HEK293 (cell line): ENCODE results near the gene SLC12A3.

Experiments
- CTCF ChIA-PET: fragments of 350-600 bp; formaldehyde crosslinking; extraction: SDS; loops from one replicate; lab custom pipeline; 2021; ENCODE audit warnings: antibody characterized with exemption; lab: Yijun Ruan, JAX
- POLR2A ChIA-PET: fragments of 300-600 bp; formaldehyde crosslinking; extraction: SDS; loops from one replicate; lab custom pipeline; 2020; ENCODE audit warnings: antibody characterized with exemption, inconsistent platforms; lab: Yijun Ruan, JAX
- H3K27ac ChIP-seq: fragments of 200-500 bp; sonication (Bioruptor generic); 2 replicates; pipeline ENCODE4 v1.5.1; 2014; ENCODE audit warnings: low read depth, low read length, control low read depth, inconsistent platforms; ENCODE audit errors: extremely low read depth
- H3K36me3 ChIP-seq, 2 experiments: fragments of 200-500 bp in 1 of 2; sonication (Bioruptor generic) in 1 of 2; 1 replicate in 1 of 2; 2 replicates in 1 of 2; pipeline ENCODE4 v1.5.1; 2014 to 2017; ENCODE audit warnings: inconsistent platforms in 2 of 2, low read length in 2 of 2; ENCODE audit not compliant: control insufficient read depth in 2 of 2, insufficient read depth in 1 of 2
- H3K4me1 ChIP-seq: fragments of 200-500 bp; sonication (Bioruptor generic); 2 replicates; pipeline ENCODE4 v1.5.1; 2014; ENCODE audit warnings: mild to moderate bottlenecking, low read length, inconsistent platforms; ENCODE audit not compliant: control insufficient read depth, insufficient read depth
- H3K4me3 ChIP-seq: 2 replicates; pipeline ENCODE4 v1.5.1; 2011; ENCODE audit warnings: low read depth, mild to moderate bottlenecking, control low read depth, low read length, moderate library complexity
- H3K9me3 ChIP-seq: fragments of 200-500 bp; sonication (Bioruptor generic); 2 replicates; pipeline ENCODE4 v1.5.1; 2014; ENCODE audit warnings: low read depth, low read length, inconsistent platforms; ENCODE audit not compliant: control insufficient read depth, insufficient read depth
- EGR2 ChIP-seq: fragments of 450-650 bp; formaldehyde crosslinking; IDR thresholded peaks from 2 replicates; pipeline ENCODE4 v1.5.1; 2016; ENCODE audit warnings: low read depth, missing biosample characterization, missing genetic modification characterization
- FEZF1 ChIP-seq: fragments of 450-650 bp; formaldehyde crosslinking; IDR thresholded peaks from 2 replicates; pipeline ENCODE4 v1.5.1; 2016; ENCODE audit warnings: missing biosample characterization, missing genetic modification characterization
- HOXC10 ChIP-seq: sonication (generic); formaldehyde crosslinking; IDR thresholded peaks from 2 replicates; pipeline ENCODE4 v1.8.1; 2023; ENCODE audit warnings: mild to moderate bottlenecking, missing genetic modification reagents
- IKZF3 ChIP-seq: fragments of 450-650 bp; IDR thresholded peaks from 2 replicates; pipeline ENCODE4 v1.5.0; 2018; ENCODE audit warnings: missing biosample characterization, mild to moderate bottlenecking, missing genetic modification characterization, moderate library complexity
- MZF1 ChIP-seq: fragments of 450-650 bp; formaldehyde crosslinking; IDR thresholded peaks from 2 replicates; pipeline ENCODE4 v1.5.1; 2017; ENCODE audit warnings: missing biosample characterization, missing genetic modification characterization, borderline replicate concordance
- SCRT2 ChIP-seq: fragments of 450-650 bp; formaldehyde crosslinking; IDR thresholded peaks from 2 replicates; pipeline ENCODE4 v1.5.1; 2016; ENCODE audit warnings: missing biosample characterization, missing genetic modification characterization
- SP7 ChIP-seq: fragments of 450-650 bp; formaldehyde crosslinking; IDR thresholded peaks from 2 replicates; pipeline ENCODE4 v1.5.1; 2016; ENCODE audit warnings: missing biosample characterization, missing genetic modification characterization
- TRIM28 ChIP-seq: IDR thresholded peaks from 2 replicates; pipeline ENCODE4 v1.6.1; 2011; ENCODE audit warnings: low read length, control low read depth, borderline replicate concordance
- YY2 ChIP-seq: fragments of 450-650 bp; formaldehyde crosslinking; IDR thresholded peaks from 2 replicates; pipeline ENCODE4 v1.5.1; 2016; ENCODE audit warnings: missing biosample characterization, missing genetic modification characterization
- ZBTB20 ChIP-seq: fragments of 450-650 bp; formaldehyde crosslinking; IDR thresholded peaks from 2 replicates; pipeline ENCODE4 v1.5.1; 2016; ENCODE audit warnings: missing biosample characterization, missing genetic modification characterization
- ZBTB21 ChIP-seq: fragments of 450-650 bp; formaldehyde crosslinking; IDR thresholded peaks from 2 replicates; pipeline ENCODE4 v1.5.1; 2017; ENCODE audit warnings: missing biosample characterization, missing genetic modification characterization
- ZBTB7A ChIP-seq: fragments of 450-650 bp; formaldehyde crosslinking; IDR thresholded peaks from 2 replicates; pipeline ENCODE4 v1.5.1; 2016; ENCODE audit warnings: low read depth, missing biosample characterization, missing genetic modification characterization
- ZFP3 ChIP-seq: fragments of 450-650 bp; formaldehyde crosslinking; IDR thresholded peaks from 2 replicates; pipeline ENCODE4 v1.5.1; 2016; ENCODE audit warnings: low read depth, missing biosample characterization, missing genetic modification characterization
- ZFP69B ChIP-seq: fragments of 450-650 bp; formaldehyde crosslinking; IDR thresholded peaks from 2 replicates; pipeline ENCODE4 v1.5.1; 2016; ENCODE audit warnings: missing biosample characterization, missing genetic modification characterization
- ZIC2 ChIP-seq: fragments of 450-650 bp; formaldehyde crosslinking; IDR thresholded peaks from 2 replicates; pipeline ENCODE4 v1.5.1; 2016; ENCODE audit warnings: missing biosample characterization, missing genetic modification characterization
- ZNF121 ChIP-seq: fragments of 450-650 bp; formaldehyde crosslinking; IDR thresholded peaks from 2 replicates; pipeline ENCODE4 v1.5.1; 2016; ENCODE audit warnings: missing biosample characterization, missing genetic modification characterization
- ZNF148 ChIP-seq: fragments of 450-650 bp; formaldehyde crosslinking; IDR thresholded peaks from 2 replicates; pipeline ENCODE4 v1.5.0; 2017; ENCODE audit warnings: missing biosample characterization, missing genetic modification characterization, borderline replicate concordance
- ZNF155 ChIP-seq: fragments of 450-650 bp; formaldehyde crosslinking; IDR thresholded peaks from 2 replicates; pipeline ENCODE4 v1.5.1; 2016; ENCODE audit warnings: missing biosample characterization, missing genetic modification characterization
- ZNF184 ChIP-seq: fragments of 450-650 bp; IDR thresholded peaks from 2 replicates; pipeline ENCODE4 v1.5.1; 2018; ENCODE audit warnings: missing biosample characterization, mild to moderate bottlenecking, missing genetic modification characterization
- ZNF214 ChIP-seq: fragments of 450-650 bp; formaldehyde crosslinking; IDR thresholded peaks from 2 replicates; pipeline ENCODE4 v1.5.1; 2017; ENCODE audit warnings: missing biosample characterization, mild to moderate bottlenecking, missing genetic modification characterization, borderline replicate concordance
- ZNF23 ChIP-seq: fragments of 450-650 bp; formaldehyde crosslinking; IDR thresholded peaks from 2 replicates; pipeline ENCODE4 v1.5.1; 2016; ENCODE audit warnings: missing biosample characterization, missing genetic modification characterization, borderline replicate concordance
- ZNF239 ChIP-seq: fragments of 450-650 bp; formaldehyde crosslinking; IDR thresholded peaks from 2 replicates; pipeline ENCODE4 v1.5.1; 2016; ENCODE audit warnings: missing biosample characterization, missing genetic modification characterization
- ZNF24 ChIP-seq: fragments of 450-650 bp; formaldehyde crosslinking; IDR thresholded peaks from 2 replicates; pipeline ENCODE4 v1.5.1; 2016; ENCODE audit warnings: missing biosample characterization, missing genetic modification characterization
- ZNF274 ChIP-seq, 2 experiments: fragments of 200-500 bp in 1 of 2; fragments of 450-650 bp in 1 of 2; sonication (Bioruptor generic) in 1 of 2; formaldehyde crosslinking in 1 of 2; IDR thresholded peaks; 2 replicates each; pipeline versions ENCODE4 v1.5.1 to v1.6.1; 2014 to 2016; ENCODE audit warnings: borderline replicate concordance in 1 of 2, inconsistent platforms in 1 of 2, low read length in 1 of 2, missing biosample characterization in 1 of 2, missing genetic modification characterization in 1 of 2
- ZNF335 ChIP-seq: fragments of 450-650 bp; formaldehyde crosslinking; conservative IDR thresholded peaks from 2 replicates; pipeline ENCODE4 v1.5.1; 2016; ENCODE audit warnings: missing biosample characterization, missing genetic modification characterization
- ZNF362 ChIP-seq: fragments of 450-650 bp; formaldehyde crosslinking; IDR thresholded peaks from 2 replicates; pipeline ENCODE4 v1.5.1; 2016; ENCODE audit warnings: missing biosample characterization, missing genetic modification characterization
- ZNF366 ChIP-seq: fragments of 450-650 bp; formaldehyde crosslinking; conservative IDR thresholded peaks from 2 replicates; pipeline ENCODE4 v1.5.1; 2016; ENCODE audit warnings: missing biosample characterization, missing genetic modification characterization
- ZNF404 ChIP-seq: fragments of 450-650 bp; formaldehyde crosslinking; IDR thresholded peaks from 2 replicates; pipeline ENCODE4 v1.5.1; 2017; ENCODE audit warnings: missing biosample characterization, missing genetic modification characterization
- ZNF423 ChIP-seq: fragments of 450-650 bp; formaldehyde crosslinking; IDR thresholded peaks from 2 replicates; pipeline ENCODE4 v1.5.1; 2016; ENCODE audit warnings: missing biosample characterization, missing genetic modification characterization
- ZNF514 ChIP-seq: fragments of 450-650 bp; formaldehyde crosslinking; IDR thresholded peaks from 2 replicates; pipeline ENCODE4 v1.5.1; 2016; ENCODE audit warnings: missing biosample characterization, missing genetic modification characterization
- ZNF529 ChIP-seq: fragments of 450-650 bp; formaldehyde crosslinking; IDR thresholded peaks from 2 replicates; pipeline ENCODE4 v1.5.1; 2017; ENCODE audit warnings: missing genetic modification characterization, missing biosample characterization; ENCODE audit not compliant: insufficient replicate concordance
- ZNF629 ChIP-seq: fragments of 450-650 bp; formaldehyde crosslinking; IDR thresholded peaks from 2 replicates; pipeline ENCODE4 v1.5.1; 2017; ENCODE audit warnings: missing biosample characterization, missing genetic modification characterization
- ZNF660 ChIP-seq: fragments of 450-650 bp; IDR thresholded peaks from 2 replicates; pipeline ENCODE4 v1.5.1; 2018; ENCODE audit warnings: missing biosample characterization, mild to moderate bottlenecking, missing genetic modification characterization
- ZNF776 ChIP-seq: fragments of 450-650 bp; formaldehyde crosslinking; IDR thresholded peaks from 2 replicates; pipeline ENCODE4 v1.5.0; 2017; ENCODE audit warnings: missing biosample characterization, missing genetic modification characterization, borderline replicate concordance
- ZNF791 ChIP-seq: fragments of 450-650 bp; formaldehyde crosslinking; IDR thresholded peaks from 2 replicates; pipeline ENCODE4 v1.5.1; 2016; ENCODE audit warnings: missing biosample characterization, missing genetic modification characterization
- ZSCAN16 ChIP-seq: fragments of 450-650 bp; formaldehyde crosslinking; IDR thresholded peaks from 2 replicates; pipeline ENCODE4 v1.5.1; 2016; ENCODE audit warnings: missing biosample characterization, missing genetic modification characterization

Gene SLC12A3

GRCh38 chr16:56944954-56945839, 80.2 kb downstream of the SLC12A3 start:
- Histone ChIP-seq H3K36me3 (peaks cover 25 to 52% of the 10 kb centered on the region in 2 experiments), H3K9me3 (no peaks in the 10 kb centered on the region), H3K4me3 (no peak overlapping the region), H3K27ac (no peak overlapping the region), H3K4me1 (no peaks in the 10 kb centered on the region)
- CTCF ChIA-PET, result interaction anchor here (0.6 to 1.2 kb wide), 3 partner anchors 81 to 152 kb away, joined by 3 to 8 read pairs (median 3); partner anchors contain the start of gene CPNE2
- POLR2A ChIA-PET, result interaction anchor here (0.6 to 4.2 kb wide), 2 partner anchors 12 to 48 kb away, joined by 3 to 16 read pairs; partner anchors contain the start of gene HERPUD1
- TF ChIP-seq EGR2 (tag by site-specific recombination), result no peak
- TF ChIP-seq ZNF529 (tag by site-specific recombination), result no peak
- peak; percentile 39; the same call in 1 of the 2 replicates for TF ChIP-seq SP7 (tag by site-specific recombination)
- TF ChIP-seq ZBTB7A (tag by site-specific recombination), result no peak
- TF ChIP-seq IKZF3 (tag by site-specific recombination), result peak; percentile 50; the same call in 1 of the 2 replicates
- no peak for TF ChIP-seq ZNF514 (tag by site-specific recombination)
- no peak for TF ChIP-seq ZNF776 (tag by site-specific recombination)
- TF ChIP-seq ZNF404, result no peak
- peak; percentile 39; the same call in 1 of the 2 replicates for TF ChIP-seq ZNF366 (tag by site-specific recombination)
- TF ChIP-seq SCRT2 (tag by site-specific recombination), result peak; percentile 89
- no peak for TF ChIP-seq ZNF362 (tag by site-specific recombination)
- TF ChIP-seq ZNF24 (tag by site-specific recombination), result peak; percentile 45; the same call in 1 of the 2 replicates
- no peak for TF ChIP-seq ZNF121 (tag by site-specific recombination)
- TF ChIP-seq ZNF274 (IDR thresholded peaks at IDR 0.05; ENCODE audit: low read length), result no peak
- TF ChIP-seq ZNF274 (tag by site-specific recombination; IDR thresholded peaks at IDR 0.05; ENCODE audit: borderline replicate concordance), result no peak
- no peak for TF ChIP-seq YY2 (tag by site-specific recombination)
- peak; percentile 64 for TF ChIP-seq ZBTB21 (tag by site-specific recombination)
- no peak for TF ChIP-seq ZNF423 (tag by site-specific recombination)
- peak; percentile 47 for TF ChIP-seq FEZF1 (tag by site-specific recombination)
- 0 out of 2 replicates have a peak, but pooled peaks have one; percentile 47 for TF ChIP-seq MZF1 (tag by site-specific recombination)
- TF ChIP-seq TRIM28, result no peak
- TF ChIP-seq ZNF23 (tag by site-specific recombination), result no peak
- TF ChIP-seq ZFP69B, result no peak
- TF ChIP-seq ZNF155 (tag by site-specific recombination), result no peak
- TF ChIP-seq ZSCAN16 (tag by site-specific recombination), result no peak
- no peak for TF ChIP-seq ZNF184 (tag by site-specific recombination)
- no peak for TF ChIP-seq ZNF148
- TF ChIP-seq ZNF629 (tag by site-specific recombination), result peak; percentile 72
- TF ChIP-seq ZBTB20 (tag by site-specific recombination), result no peak
- no peak for TF ChIP-seq ZNF239
- no peak for TF ChIP-seq ZFP3
- no peak for TF ChIP-seq HOXC10 (CRISPR knock-in tag)
- no peak for TF ChIP-seq ZNF791
- no peak for TF ChIP-seq ZNF214 (tag by site-specific recombination)
- TF ChIP-seq ZIC2, result peak; percentile 87
- no peak for TF ChIP-seq ZNF660
- TF ChIP-seq ZNF335 (tag by site-specific recombination), result peak; percentile 19; the same call in 1 of the 2 replicates
